Activated naive CD8-positive, alpha-beta T cell treated with anti-CD3 and anti-CD28 coated beads, Interleukin-2, amount 10 ng/mL, durations not matched to agents 7 days and 5 days (primary cell): ENCODE data around the gene KIF13A. TPM values are rescaled to one million over a fixed set of nuclear protein-coding genes. Genes with fewer than 3 reads are reported as not detected.
"Not testable (repeated sequence)": the region's sequence is repeated elsewhere in the genome, so short reads cannot be mapped to it uniquely, and the experiment has no call there.

Experiments used
- ATAC-seq: fragments of 150-1000 bp; cut with Tn5 transposase; one replicate; pipeline ENCODE4 v1.10.0; 2021; ENCODE audit warnings: low read depth, moderate library complexity
- POLR2A ChIA-PET: fragments of 350-600 bp; sonication (Branson Sonifier 250); formaldehyde crosslinking; loops from one replicate; lab custom pipeline; 2021; ENCODE audit warnings: antibody characterized with exemption; lab: Charles Lee
- DNase-seq: peaks from one replicate; pipeline ENCODE4 v3.0.0; 2021
- H3K27ac Mint-ChIP-seq: one replicate; pipeline ENCODE4 v1.8.0; 2022; ENCODE audit warnings: mild to moderate bottlenecking, mixed read lengths
- H3K27me3 Mint-ChIP-seq: one replicate; pipeline ENCODE4 v1.8.0; 2022; ENCODE audit warnings: mild to moderate bottlenecking, moderate library complexity, mixed read lengths
- H3K36me3 Mint-ChIP-seq: one replicate; pipeline ENCODE4 v1.8.0; 2021; ENCODE audit warnings: mild to moderate bottlenecking, mixed read lengths
- H3K4me1 Mint-ChIP-seq: one replicate; pipeline ENCODE4 v1.8.0; 2021; ENCODE audit warnings: mixed read lengths
- H3K4me3 Mint-ChIP-seq: one replicate; pipeline ENCODE4 v1.8.0; 2022; ENCODE audit warnings: mild to moderate bottlenecking, moderate library complexity, mixed read lengths
- H3K9me3 Mint-ChIP-seq: one replicate; pipeline ENCODE4 v1.8.0; 2021; ENCODE audit warnings: mixed read lengths
- total RNA-seq, 2 experiments: library from RNA; stranded (reverse); gene quantifications; one replicate each; pipeline ENCODE4 v1.2.3, GENCODE V29; 2021

The KIF13A gene
- total RNA-seq, 2 experiments from 2014 or later = 0.30 to 0.54 TPM

DNA sequence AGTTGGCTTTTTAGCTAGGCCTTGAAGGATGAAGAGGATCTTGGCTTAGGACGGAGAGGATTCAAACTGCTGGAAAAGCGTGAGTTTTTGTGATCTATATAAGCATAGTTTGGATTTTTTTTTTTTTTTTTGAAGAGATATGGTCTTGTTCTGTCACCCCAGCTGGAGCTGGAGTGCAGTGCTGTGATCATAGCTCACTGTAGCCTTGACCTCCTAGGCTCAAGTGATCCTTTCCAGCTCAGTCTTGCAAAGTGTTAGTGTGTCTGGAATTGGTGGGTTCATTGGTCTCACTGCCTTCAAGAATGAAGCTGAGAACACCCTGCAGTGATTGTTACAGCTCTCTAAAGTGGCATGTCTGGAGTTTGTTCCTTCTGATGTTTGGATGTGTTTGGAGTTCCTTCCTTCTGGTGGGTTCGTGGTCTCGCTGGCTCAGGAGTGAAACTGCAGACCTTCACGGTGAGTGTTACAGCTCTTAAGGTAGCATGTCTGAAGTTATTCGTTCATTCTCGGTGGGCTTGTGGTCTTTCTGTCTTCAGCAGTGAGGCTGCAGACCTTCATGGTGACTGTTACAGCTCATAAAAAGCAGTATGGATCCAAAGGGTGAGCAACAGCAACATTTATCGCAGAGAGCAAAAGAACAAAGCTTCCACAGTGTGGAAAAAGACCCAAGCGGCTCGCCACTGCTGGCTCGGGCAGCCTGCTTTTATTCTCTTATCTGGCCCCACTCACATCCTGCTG lies 243.2 kb downstream of the KIF13A start:
- no peak for ATAC-seq
- H3K9me3 Mint-ChIP-seq = peaks cover 2% of the 10 kb centered on the region
- POLR2A ChIA-PET = no interaction called here

DNA sequence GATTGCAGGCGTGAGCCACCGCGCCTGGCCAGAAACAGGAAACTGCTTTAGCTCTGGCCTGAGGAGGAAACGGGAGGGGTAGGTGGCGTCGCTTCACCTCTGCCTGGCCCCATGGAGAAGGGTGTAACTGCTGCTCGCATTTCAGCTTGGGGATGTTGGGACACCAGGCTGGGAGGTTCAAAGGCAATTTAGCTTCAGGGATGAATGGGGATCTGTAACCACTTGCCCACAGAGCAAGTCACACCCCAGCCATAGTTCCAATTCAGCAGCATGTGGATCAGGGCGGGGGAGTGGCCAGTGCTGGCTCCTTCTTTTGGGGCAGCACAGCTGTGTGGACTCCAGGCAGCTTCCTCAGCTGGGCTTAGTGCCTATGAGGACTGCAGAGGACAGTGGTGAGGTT lies 245.9 kb downstream of the KIF13A start:
- peaks cover 2% of the 10 kb centered on the region for H3K36me3 Mint-ChIP-seq
- ATAC-seq = no peak
- H3K27ac Mint-ChIP-seq = no peak overlapping the region
- DNase-seq = no peak
- no peaks in the 10 kb centered on the region for H3K4me1 Mint-ChIP-seq
- POLR2A ChIA-PET = no interaction called here
- peaks cover 10% of the 10 kb centered on the region for H3K9me3 Mint-ChIP-seq
- H3K4me3 Mint-ChIP-seq = no peak overlapping the region
- H3K27me3 Mint-ChIP-seq = peaks cover 4% of the 10 kb centered on the region

More for the DNA sequence above, 243.2 kb downstream of the KIF13A start:
- Mint-ChIP-seq H3K27ac (no peak overlapping the region), H3K4me1 (no peaks in the 10 kb centered on the region), H3K4me3 (no peak overlapping the region), H3K27me3 (no peaks in the 10 kb centered on the region), H3K36me3 (no peaks in the 10 kb centered on the region)
- no peak for DNase-seq

DNA sequence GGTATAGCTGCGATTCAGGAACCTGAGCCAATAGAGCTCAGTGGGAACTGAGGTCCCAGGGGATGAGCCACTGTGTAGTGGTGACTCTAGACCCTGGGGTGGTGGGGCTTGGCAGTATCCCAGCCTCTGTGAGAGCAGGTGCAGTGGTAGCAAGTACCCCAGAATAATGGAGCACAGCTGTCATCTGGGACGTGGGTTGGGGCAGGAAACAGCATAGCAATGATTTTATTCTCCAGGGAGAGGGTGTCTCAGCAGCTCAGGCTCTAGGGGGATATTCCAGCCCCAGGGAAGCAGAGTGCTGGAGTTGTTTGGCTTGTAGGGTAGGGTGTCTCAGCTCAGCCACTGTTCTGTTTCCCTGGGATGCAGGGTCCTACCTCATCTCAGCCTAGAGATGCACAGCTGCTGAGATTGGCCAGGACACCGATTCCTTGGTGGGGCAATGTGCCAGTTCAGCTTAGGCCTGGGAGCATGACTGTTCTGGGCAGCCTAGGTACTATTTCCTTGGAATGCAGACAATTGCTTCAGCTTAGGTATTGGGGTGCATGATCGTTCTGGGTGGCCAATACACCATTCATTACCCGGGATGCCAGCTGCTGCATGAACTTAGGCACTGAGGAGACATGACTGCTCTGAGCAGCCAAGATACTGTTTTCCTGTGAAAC lies 246.7 kb downstream of the KIF13A start:
- no peak for ATAC-seq
- Mint-ChIP-seq H3K4me1 (no peaks in the 10 kb centered on the region), H3K27me3 (peaks cover 4% of the 10 kb centered on the region), H3K4me3 (no peak overlapping the region), H3K27ac (no peak overlapping the region), H3K36me3 (peaks cover 2% of the 10 kb centered on the region), H3K9me3 (peaks cover 10% of the 10 kb centered on the region)
- no peak for DNase-seq
- POLR2A ChIA-PET = no interaction called here

DNA sequence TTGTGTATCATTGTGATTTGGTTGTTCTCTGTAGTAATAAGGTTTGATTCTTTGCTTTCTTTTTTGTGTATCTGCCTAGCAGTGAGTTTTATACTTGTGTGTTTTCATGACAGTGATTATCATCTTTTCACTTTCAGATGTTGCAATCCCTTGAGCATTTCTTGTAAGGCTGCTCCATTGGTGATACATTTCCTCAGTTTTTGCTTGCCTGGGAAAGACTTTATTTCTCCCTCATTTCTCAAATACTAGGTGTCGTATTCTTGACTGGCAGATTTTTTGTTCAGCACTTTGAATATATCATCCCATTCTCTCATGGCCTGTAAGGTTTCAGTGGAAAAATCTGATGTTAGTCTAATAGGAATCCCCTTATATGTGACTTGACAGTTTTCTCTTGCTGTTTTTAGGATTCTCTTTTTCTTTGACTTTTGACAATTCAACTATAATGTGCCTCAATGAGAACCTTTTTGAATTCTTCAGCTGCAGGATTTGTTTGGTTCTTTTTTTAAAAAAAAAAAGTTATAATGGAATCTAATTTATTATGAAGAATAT lies 249.7 kb downstream of the KIF13A start:
- H3K4me1 Mint-ChIP-seq = no peaks in the 10 kb centered on the region
- no peak overlapping the region for H3K27ac Mint-ChIP-seq
- DNase-seq = no peak
- ATAC-seq = no peak
- H3K36me3 Mint-ChIP-seq = peaks cover 2% of the 10 kb centered on the region
- H3K9me3 Mint-ChIP-seq = peaks cover 12% of the 10 kb centered on the region
- peaks cover 4% of the 10 kb centered on the region for H3K27me3 Mint-ChIP-seq
- no peak overlapping the region for H3K4me3 Mint-ChIP-seq
- POLR2A ChIA-PET = no interaction called here

DNA sequence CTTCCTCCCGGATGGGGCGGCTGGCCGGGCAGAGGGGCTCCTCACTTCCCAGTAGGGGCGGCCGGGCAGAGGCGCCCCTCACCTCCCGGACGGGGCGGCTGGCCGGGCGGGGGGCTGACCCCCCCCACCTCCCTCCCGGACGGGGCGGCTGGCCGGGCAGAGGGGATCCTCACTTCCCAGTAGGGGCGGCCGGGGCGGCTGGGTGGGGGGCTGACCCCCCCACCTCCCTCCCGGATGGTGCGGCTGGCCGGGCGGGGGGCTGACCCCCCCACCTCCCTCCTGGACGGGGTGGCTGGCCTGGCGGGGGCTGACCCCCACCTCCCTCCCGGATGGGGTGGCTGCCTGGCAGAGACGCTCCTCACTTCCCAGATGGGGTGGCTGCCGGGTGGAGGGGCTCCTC lies 252.1 kb downstream of the KIF13A start:
- POLR2A ChIA-PET, H3K27me3 Mint-ChIP-seq, H3K4me3 Mint-ChIP-seq, H3K4me1 Mint-ChIP-seq, H3K27ac Mint-ChIP-seq, DNase-seq, H3K36me3 Mint-ChIP-seq, ATAC-seq: not testable (repeated sequence)
- peaks cover 12% of the 10 kb centered on the region for H3K9me3 Mint-ChIP-seq

DNA sequence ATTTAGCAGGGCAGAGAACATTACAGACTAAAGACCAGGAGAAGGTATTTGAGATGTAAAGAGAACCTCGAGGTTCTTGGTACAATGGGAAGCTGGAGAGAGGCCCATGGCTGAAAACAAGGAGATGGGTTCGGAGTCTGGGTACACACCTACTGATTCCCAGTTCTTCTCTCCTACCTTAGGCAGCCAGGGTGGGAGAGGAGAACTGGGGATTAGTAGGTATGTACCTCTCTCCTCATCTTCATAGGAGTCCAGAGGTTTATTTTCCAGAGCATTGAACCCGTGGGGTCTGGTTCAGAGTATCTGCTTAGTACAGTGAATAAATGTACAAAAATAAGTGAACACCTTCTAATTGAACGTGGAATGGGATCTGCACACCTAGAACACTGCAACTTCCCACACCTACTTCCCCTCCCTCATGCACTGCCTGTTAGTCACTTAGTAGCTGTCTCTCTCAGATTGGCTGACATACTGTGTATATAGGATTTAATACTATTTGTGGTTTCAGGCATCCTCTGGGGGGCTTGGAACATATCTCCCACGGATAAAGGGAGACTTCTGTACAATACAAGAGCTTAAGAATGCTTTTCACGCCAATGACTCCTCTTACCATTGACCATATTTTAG lies 257.2 kb downstream of the KIF13A start:
- no peak overlapping the region for H3K4me3 Mint-ChIP-seq
- ATAC-seq (no peak), DNase-seq (no peak)
- H3K27ac Mint-ChIP-seq = no peak overlapping the region
- H3K36me3 Mint-ChIP-seq = no peaks in the 10 kb centered on the region
- no peaks in the 10 kb centered on the region for H3K27me3 Mint-ChIP-seq
- no peaks in the 10 kb centered on the region for H3K4me1 Mint-ChIP-seq
- peaks cover 2% of the 10 kb centered on the region for H3K9me3 Mint-ChIP-seq
- POLR2A ChIA-PET = no interaction called here

DNA sequence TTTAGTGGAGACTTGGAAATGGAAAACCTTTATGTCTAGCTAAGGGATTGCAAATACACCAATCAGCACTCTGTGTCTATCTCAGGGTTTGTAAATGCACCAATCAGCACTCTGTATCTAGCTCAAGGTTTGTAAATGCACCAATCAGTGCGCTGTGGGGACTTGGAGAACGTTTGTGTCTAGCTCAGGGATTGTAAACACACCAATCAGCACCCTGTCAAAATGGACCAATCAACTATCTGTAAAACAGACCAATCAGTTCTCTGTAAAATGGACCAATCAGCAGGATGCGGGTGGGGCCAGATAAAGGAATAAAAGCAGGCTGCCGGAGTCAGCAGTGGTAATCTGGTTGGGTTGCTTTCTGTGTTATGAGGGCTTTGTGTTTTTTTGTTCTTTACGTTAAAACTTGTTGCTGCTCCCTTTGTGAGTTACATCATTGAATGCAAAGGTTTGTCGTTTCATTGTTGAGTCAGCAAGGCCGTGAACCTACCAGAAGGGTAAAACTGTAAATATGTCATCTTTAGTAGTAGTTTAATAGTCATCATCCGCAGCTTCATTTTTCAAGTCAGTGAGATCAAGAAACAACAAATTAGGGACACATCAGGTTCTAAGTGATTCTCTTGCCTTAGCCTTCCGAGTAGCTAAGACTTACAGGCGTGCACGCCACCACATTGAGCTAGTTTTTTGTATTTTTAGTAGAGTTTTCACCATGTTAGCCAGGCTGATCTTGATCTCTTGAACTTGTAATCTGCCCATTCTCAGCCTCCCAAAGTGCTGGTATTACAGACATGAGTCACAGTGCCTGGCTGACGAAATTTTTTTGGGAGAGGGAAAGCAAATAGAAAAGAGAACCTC lies 258.0 kb downstream of the KIF13A start:
- Mint-ChIP-seq H3K9me3 (no peaks in the 10 kb centered on the region), H3K4me1 (no peaks in the 10 kb centered on the region), H3K36me3 (no peaks in the 10 kb centered on the region), H3K27me3 (no peaks in the 10 kb centered on the region), H3K27ac (no peak overlapping the region), H3K4me3 (no peak overlapping the region)
- no peak for ATAC-seq
- POLR2A ChIA-PET = no interaction called here
- DNase-seq = no peak

DNA sequence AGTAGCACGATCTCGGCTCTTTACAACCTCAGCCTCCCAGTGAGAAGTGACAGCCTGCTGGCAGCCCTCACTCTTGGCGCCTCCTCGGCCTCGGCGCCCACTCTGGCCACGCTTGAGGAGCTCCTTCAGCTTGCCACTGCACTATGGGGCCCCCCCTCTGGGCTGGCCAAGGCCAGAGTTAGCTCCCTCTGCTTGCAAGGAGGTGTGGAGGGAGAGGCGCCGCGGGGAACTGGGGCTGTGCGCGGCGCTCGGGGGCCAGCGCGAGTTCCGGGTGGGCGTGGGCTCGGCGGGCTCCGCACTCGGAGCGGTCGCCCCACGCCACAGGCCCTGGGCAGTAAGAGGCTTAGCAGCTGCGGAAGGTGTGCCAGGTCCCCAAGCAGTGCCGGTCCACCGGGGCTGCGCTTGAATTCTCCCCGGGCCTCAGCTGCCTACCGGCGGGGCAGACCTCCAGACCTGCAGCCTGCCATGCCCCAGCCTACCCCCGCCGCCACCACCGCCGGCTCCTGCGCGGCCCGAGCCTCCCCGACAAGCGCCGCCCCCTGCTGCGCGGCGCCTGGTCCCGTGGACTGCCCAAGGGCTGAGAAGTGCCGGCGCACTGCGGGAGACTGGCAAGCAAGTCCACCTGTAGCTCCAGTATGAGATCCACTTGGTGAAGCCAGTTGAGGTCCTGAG lies 258.7 kb downstream of the KIF13A start:
- Mint-ChIP-seq H3K4me1 (no peaks in the 10 kb centered on the region), H3K27ac (no peak overlapping the region), H3K27me3 (no peaks in the 10 kb centered on the region), H3K36me3 (no peaks in the 10 kb centered on the region), H3K4me3 (no peak overlapping the region), H3K9me3 (no peaks in the 10 kb centered on the region)
- POLR2A ChIA-PET = interaction anchor here (0.7 kb wide), 1 partner anchor 17 kb away, joined by 5 read pairs; no protein-coding TSS in a partner anchor
- no peak for ATAC-seq
- no peak for DNase-seq

DNA sequence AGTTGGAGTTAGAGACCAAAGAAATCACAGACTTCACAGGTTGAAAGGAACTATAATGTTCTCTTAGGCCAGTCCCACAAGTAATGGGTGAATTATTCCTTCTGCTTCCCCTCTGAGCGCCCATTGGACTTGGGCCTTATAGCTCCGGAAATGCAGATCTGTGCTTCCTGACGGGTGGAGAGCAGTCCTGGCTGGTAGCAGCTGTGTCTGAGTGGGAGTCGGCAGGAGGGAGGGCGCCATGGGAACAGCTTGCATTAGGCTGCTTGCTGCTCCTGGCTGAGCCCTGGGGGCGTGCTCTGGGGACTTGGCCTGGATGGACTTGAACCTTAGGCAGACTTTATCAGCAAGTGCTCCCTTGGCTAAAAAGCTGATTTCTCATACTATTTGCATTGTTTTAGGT lies 262.4 kb downstream of the KIF13A start:
- Mint-ChIP-seq H3K9me3 (no peaks in the 10 kb centered on the region), H3K27me3 (peaks cover 8% of the 10 kb centered on the region), H3K27ac (no peak overlapping the region), H3K36me3 (no peaks in the 10 kb centered on the region), H3K4me3 (no peak overlapping the region), H3K4me1 (no peaks in the 10 kb centered on the region)
- no peak for DNase-seq
- POLR2A ChIA-PET = no interaction called here
- ATAC-seq = no peak

DNA sequence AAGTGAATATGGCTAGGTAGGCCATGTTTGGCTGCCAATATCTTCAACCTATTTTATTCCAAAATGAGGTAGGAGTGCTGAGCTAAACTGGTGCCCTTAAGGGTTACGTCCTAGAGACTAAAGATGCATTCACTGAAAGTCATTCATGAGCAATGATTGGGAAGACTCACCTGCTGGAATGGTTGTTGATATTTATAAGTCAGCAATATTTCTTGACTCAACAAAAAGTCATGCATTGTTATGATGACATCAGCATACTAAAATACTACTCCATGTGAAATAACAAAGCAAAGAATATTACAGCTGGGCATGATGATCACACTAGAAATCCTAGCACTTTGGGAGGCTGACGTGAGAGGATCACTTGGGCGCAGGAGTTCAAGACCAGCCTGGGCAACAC lies 263.1 kb downstream of the KIF13A start:
- no peak for ATAC-seq
- DNase-seq = no peak
- H3K4me3 Mint-ChIP-seq = no peak overlapping the region
- no peaks in the 10 kb centered on the region for H3K9me3 Mint-ChIP-seq
- peaks cover 8% of the 10 kb centered on the region for H3K27me3 Mint-ChIP-seq
- no peak overlapping the region for H3K27ac Mint-ChIP-seq
- H3K36me3 Mint-ChIP-seq = no peaks in the 10 kb centered on the region
- no peaks in the 10 kb centered on the region for H3K4me1 Mint-ChIP-seq
- POLR2A ChIA-PET = no interaction called here

DNA sequence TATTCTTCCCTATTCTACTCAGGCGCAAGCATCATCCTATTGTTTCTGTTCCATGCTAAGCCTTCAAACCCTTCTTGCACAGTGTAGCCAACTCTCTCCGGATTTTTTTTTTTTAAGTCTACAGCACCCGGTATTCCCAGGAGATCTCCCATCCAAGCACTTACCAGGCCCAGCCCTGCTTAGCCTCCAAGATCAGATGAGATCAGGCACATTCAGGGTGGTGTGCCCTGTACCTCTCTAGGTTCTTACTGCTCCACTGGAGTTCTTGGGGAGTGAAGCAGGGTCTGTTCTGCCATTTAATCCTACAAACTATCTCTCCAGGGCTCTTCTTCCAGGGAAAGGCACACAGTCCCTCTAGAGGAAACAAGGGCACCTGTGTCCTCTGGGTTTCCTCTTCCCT lies 265.8 kb downstream of the KIF13A start:
- Mint-ChIP-seq H3K36me3 (no peaks in the 10 kb centered on the region), H3K9me3 (no peaks in the 10 kb centered on the region), H3K4me3 (no peak overlapping the region), H3K27me3 (peaks cover 10% of the 10 kb centered on the region), H3K27ac (no peak overlapping the region), H3K4me1 (no peaks in the 10 kb centered on the region)
- POLR2A ChIA-PET = no interaction called here
- DNase-seq (no peak), ATAC-seq (no peak)

DNA sequence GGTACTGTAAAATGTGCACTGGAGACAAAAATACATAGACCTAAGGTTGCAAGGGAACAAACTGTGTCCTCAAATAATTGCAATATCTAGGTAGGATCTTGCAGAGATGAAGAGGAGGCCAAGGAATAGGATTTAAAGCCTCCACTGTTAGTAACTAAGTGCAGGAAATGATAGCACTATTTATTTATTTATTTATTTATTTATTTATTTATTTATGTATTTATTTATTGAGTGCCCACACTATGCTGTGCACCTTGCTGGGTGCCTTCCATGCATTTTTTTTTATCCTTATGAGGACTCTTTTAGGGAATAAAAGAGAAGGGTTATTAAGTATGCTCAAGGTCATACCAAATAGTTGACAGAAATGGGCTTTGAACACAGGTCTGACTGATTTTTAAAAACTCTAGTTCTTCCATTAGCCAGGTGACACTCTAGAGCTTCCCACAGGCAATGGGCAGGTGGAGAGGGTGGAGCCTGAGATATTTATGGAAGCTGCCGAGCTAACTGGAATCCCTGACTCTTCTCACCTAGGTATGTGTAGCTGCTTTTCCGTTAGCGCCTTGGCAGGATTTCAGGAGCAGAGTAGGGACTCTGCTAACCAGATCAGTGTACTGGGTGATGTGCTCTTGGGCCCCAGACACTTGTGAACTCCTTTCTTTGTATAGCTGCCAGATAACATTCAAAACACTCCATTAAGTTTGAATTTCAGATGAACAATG lies 268.0 kb downstream of the KIF13A start:
- Mint-ChIP-seq H3K27me3 (peaks cover 10% of the 10 kb centered on the region), H3K4me1 (peaks cover 9% of the 10 kb centered on the region), H3K4me3 (no peak overlapping the region), H3K36me3 (peaks cover 1% of the 10 kb centered on the region), H3K9me3 (no peaks in the 10 kb centered on the region), H3K27ac (no peak overlapping the region)
- ATAC-seq = no peak
- POLR2A ChIA-PET = interaction anchor here (0.7 kb wide), 1 partner anchor 12 kb away, joined by 4 read pairs; the partner anchor contains the start of gene NUP153
- no peak for DNase-seq
